Breast epithelium (tissue), 4 donors: ENCODE measurements around the gene SDCCAG8. TPM values are rescaled to one million over a fixed set of nuclear protein-coding genes. Genes with fewer than 3 reads are reported as not detected.

Source experiments
- DNase-seq, 2 donors: peaks; one replicate each; pipeline ENCODE4 v3.0.0-alpha.2; 2019; ENCODE audit warnings: low spot score in 2 of 2
- H3K27ac ChIP-seq, 2 donors: fragments of 200-600 bp; sonication (generic) in 1 of 2; one replicate each; pipeline ENCODE4 v1.5.1; 2016 to 2019; ENCODE audit warnings: mild to moderate bottlenecking in 1 of 2
- H3K27me3 ChIP-seq, 2 donors: fragments of 200-600 bp; sonication (generic) in 1 of 2; one replicate each; pipeline versions ENCODE4 v1.5.1 to v1.6.0; 2017 to 2019; ENCODE audit warnings: control low read depth in 1 of 2, mild to moderate bottlenecking in 1 of 2
- H3K36me3 ChIP-seq: fragments of 200-600 bp; one replicate; pipeline ENCODE4 v1.5.1; 2019
- H3K4me1 ChIP-seq, 2 donors: fragments of 200-600 bp; sonication (generic); one replicate each; pipeline ENCODE4 v1.5.1; 2016 to 2019; ENCODE audit warnings: control low read depth in 1 of 2
- H3K4me3 ChIP-seq, 3 donors: fragments of 200-600 bp; sonication (generic); 1 replicate in 2 of 3; 2 replicates in 1 of 3; pipeline ENCODE4 v1.5.1; 2016 to 2019; ENCODE audit warnings: mild to moderate bottlenecking in 3 of 3, moderate library complexity in 2 of 3
- H3K9me3 ChIP-seq, 2 donors: fragments of 200-600 bp; sonication (generic) in 1 of 2; one replicate each; pipeline ENCODE4 v1.5.1; 2016 to 2019; ENCODE audit warnings: control low read depth in 1 of 2
- POLR2A ChIP-seq: fragments of 450-650 bp; IDR thresholded peaks from one replicate; pipeline ENCODE4 v1.6.1; 2016; ENCODE audit warnings: antibody characterized with exemption, mild to moderate bottlenecking, moderate library complexity
- POLR2AphosphoS5 ChIP-seq, 3 donors: sonication (generic); formaldehyde crosslinking; IDR thresholded peaks; one replicate each; pipeline ENCODE4 v1.6.1; 2017; ENCODE audit warnings: antibody characterized with exemption in 3 of 3
- intact Hi-C: fragments of 100-400 bp; cut with DNase I; formaldehyde crosslinking; loops from one replicate; pipeline ENCODE4 v1.15.1; 2023; ENCODE audit warnings: low total_unique reads
- total RNA-seq, 3 donors: library from RNA; depleted of rRNA; stranded (reverse); fragments of >200 nt; gene quantifications; one replicate each; pipeline ENCODE4 v1.1.0, GENCODE V29; 2016
- TF ChIP-seq, protein P1 (sequence below), 3 donors: fragments of 450-650 bp; IDR thresholded peaks; one replicate each; pipeline ENCODE4 v1.5.1; 2016 to 2017; ENCODE audit warnings: antibody characterized with exemption in 3 of 3, mild to moderate bottlenecking in 3 of 3, moderate library complexity in 3 of 3

Gene SDCCAG8
- total RNA-seq, 3 donors from 2014 or later, result 48.6 to 73.0 (median 62.3) TPM

GRCh38 chr1:243500512-243500911 lies 244.7 kb downstream of the SDCCAG8 start:
- Histone ChIP-seq H3K4me3 (no peak overlapping the region), H3K27me3 (no peaks in the 10 kb centered on the region), H3K4me1 (no peaks in the 10 kb centered on the region), H3K27ac (no peak overlapping the region), H3K9me3 (no peaks in the 10 kb centered on the region), H3K36me3 (no peaks in the 10 kb centered on the region)
- intact Hi-C loops, result no loop called here
- no peak for DNase-seq
- TF ChIP-seq POLR2AphosphoS5 (IDR thresholded peaks at IDR 0.05), result no peak
- TF ChIP-seq, protein P1, sequence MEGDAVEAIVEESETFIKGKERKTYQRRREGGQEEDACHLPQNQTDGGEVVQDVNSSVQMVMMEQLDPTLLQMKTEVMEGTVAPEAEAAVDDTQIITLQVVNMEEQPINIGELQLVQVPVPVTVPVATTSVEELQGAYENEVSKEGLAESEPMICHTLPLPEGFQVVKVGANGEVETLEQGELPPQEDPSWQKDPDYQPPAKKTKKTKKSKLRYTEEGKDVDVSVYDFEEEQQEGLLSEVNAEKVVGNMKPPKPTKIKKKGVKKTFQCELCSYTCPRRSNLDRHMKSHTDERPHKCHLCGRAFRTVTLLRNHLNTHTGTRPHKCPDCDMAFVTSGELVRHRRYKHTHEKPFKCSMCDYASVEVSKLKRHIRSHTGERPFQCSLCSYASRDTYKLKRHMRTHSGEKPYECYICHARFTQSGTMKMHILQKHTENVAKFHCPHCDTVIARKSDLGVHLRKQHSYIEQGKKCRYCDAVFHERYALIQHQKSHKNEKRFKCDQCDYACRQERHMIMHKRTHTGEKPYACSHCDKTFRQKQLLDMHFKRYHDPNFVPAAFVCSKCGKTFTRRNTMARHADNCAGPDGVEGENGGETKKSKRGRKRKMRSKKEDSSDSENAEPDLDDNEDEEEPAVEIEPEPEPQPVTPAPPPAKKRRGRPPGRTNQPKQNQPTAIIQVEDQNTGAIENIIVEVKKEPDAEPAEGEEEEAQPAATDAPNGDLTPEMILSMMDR (IDR thresholded peaks at IDR 0.05), result no peak
- no peak for TF ChIP-seq POLR2A

DNA sequence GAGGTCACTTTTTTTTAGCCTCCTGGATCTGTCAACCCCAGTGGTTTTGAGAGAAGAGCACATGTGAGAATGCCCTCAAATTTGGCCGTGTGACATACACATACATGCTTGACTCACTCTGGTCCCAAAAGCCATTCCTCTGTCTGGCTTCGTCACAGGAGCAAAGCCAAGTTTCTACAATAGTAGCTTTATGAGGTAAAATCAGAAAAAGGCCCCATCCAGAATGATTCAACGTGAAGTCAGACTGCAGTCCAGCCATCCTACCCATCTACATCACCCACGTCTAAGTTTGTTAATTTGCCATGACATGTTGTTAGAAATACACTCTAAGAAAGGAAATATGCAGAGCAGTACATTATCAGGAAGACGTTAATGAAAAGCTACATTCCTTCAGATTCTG lies 245.2 kb downstream of the SDCCAG8 start:
- no peak overlapping the region for H3K27ac ChIP-seq
- no peaks in the 10 kb centered on the region for H3K27me3 ChIP-seq
- H3K4me1 ChIP-seq, result no peaks in the 10 kb centered on the region
- intact Hi-C loops, result no loop called here
- DNase-seq, result no peak
- H3K4me3 ChIP-seq, result no peak overlapping the region
- TF ChIP-seq, protein P1 (IDR thresholded peaks at IDR 0.05), result no peak
- TF ChIP-seq POLR2A, result no peak
- no peak for TF ChIP-seq POLR2AphosphoS5 (IDR thresholded peaks at IDR 0.05)
- no peaks in the 10 kb centered on the region for H3K36me3 ChIP-seq
- H3K9me3 ChIP-seq, result no peaks in the 10 kb centered on the region

DNA sequence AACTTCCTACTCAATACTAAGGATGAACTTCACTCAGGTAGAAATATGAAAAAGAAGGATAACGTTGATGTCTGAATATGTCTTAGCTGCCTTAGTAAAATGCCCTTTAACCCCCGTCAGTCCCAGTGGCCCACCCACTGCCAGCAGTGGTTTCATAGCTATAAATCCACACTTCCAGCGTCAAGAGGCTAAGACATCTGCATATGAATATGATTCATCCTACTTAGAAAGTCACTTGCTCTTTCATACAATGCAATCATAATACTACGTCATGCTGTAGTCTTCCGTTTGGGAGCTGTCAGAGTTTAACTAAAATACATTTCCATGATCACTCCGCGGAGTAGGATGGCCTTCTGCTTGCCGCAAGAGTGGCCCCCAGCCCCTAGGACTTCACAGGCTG lies 247.3 kb downstream of the SDCCAG8 start:
- intact Hi-C loops, result no loop called here
- no peaks in the 10 kb centered on the region for H3K36me3 ChIP-seq

GRCh38 chr1:243505986-243506689 lies 250.3 kb downstream of the SDCCAG8 start:
- TF ChIP-seq POLR2A, result no peak
- no peak for TF ChIP-seq POLR2AphosphoS5 (IDR thresholded peaks at IDR 0.05)
- TF ChIP-seq, protein P1 (IDR thresholded peaks at IDR 0.05), result no peak
- Histone ChIP-seq H3K4me1 (no peaks in the 10 kb centered on the region), H3K36me3 (no peaks in the 10 kb centered on the region)

More for the DNA sequence above, 247.3 kb downstream of the SDCCAG8 start:
- H3K27ac ChIP-seq, result no peak overlapping the region
- TF ChIP-seq, protein P1 (IDR thresholded peaks at IDR 0.05), result no peak
- no peaks in the 10 kb centered on the region for H3K27me3 ChIP-seq
- no peaks in the 10 kb centered on the region for H3K4me1 ChIP-seq
- DNase-seq, result no peak
- no peaks in the 10 kb centered on the region for H3K9me3 ChIP-seq
- H3K4me3 ChIP-seq, result no peak overlapping the region

DNA sequence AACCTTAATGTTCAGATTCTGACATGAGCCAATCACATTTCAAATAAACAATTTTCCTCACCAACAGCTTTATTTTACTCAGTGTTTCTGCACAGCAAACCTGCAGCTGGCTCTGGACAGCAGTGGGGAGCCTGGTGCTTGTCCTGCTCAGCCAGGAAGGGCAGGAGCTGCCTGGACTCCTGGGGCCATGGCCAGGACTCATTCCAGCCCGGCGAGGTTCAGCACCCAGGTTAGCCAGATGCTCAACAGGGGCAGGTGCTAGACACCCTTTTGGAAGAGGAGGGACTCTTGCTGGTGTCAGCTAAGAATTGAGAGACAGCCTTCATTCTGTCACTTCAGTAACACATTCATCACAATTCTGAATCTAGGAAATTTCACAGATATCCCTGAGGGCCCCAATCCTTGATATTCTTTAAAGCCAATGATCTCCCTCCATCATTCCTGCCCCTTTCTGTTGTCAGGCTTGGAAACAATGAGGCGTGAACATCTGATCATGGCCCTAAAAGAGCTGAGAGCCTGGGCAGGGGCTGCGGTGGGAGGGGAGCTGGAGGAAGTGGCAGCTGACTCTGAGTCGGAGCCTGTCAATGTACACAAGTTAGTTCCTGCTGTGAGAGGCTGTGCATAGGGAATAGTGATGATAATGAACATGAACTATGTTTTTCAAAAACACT lies 251.3 kb downstream of the SDCCAG8 start:
- Histone ChIP-seq H3K4me3 (no peak overlapping the region), H3K36me3 (no peaks in the 10 kb centered on the region), H3K27ac (no peak overlapping the region), H3K9me3 (no peaks in the 10 kb centered on the region), H3K4me1 (no peaks in the 10 kb centered on the region), H3K27me3 (no peaks in the 10 kb centered on the region)
- DNase-seq, result no peak
- no peak for TF ChIP-seq POLR2AphosphoS5 (IDR thresholded peaks at IDR 0.05)
- TF ChIP-seq POLR2A, result no peak
- TF ChIP-seq, protein P1 (IDR thresholded peaks at IDR 0.05), result no peak
- intact Hi-C loops, result no loop called here

More at GRCh38 chr1:243505986-243506689, 250.3 kb downstream of the SDCCAG8 start:
- Histone ChIP-seq H3K4me3 (no peak overlapping the region), H3K9me3 (no peaks in the 10 kb centered on the region), H3K27me3 (no peaks in the 10 kb centered on the region), H3K27ac (no peak overlapping the region)
- DNase-seq, result no peak
- intact Hi-C loops, result no loop called here
